Measurements from ENCODE around the gene PDCD2L. TPM values are rescaled to one million over a fixed set of nuclear protein-coding genes. Genes with fewer than 3 reads are reported as not detected.
"Not testable (repeated sequence)": the region's sequence is repeated elsewhere in the genome, so short reads cannot be mapped to it uniquely, and the experiment has no call there.

PDCD2L gene
- total RNA-seq, 1 donor from 2014 or later, result 10.3 TPM

GRCh38 chr19:34459614-34460013, 55.4 kb downstream of the PDCD2L start:
- no peaks in the 10 kb centered on the region for H3K27me3 Mint-ChIP-seq (ENCODE audit: unreplicated experiment)
- no peak overlapping the region for H3K27ac Mint-ChIP-seq (ENCODE audit: unreplicated experiment)
- H3K9me3 Mint-ChIP-seq (ENCODE audit: unreplicated experiment), result no peaks in the 10 kb centered on the region
- no peaks in the 10 kb centered on the region for H3K4me1 Mint-ChIP-seq (ENCODE audit: unreplicated experiment)
- H3K4me3 Mint-ChIP-seq (ENCODE audit: unreplicated experiment), result no peak overlapping the region
- no peak for TF ChIP-seq CTCF (IDR thresholded peaks at IDR 0.05; ENCODE audit: unreplicated experiment)
- H3K36me3 Mint-ChIP-seq (ENCODE audit: low read depth, unreplicated experiment), result peaks cover 49% of the 10 kb centered on the region
- no peak for DNase-seq (ENCODE audit: low spot score)

DNA sequence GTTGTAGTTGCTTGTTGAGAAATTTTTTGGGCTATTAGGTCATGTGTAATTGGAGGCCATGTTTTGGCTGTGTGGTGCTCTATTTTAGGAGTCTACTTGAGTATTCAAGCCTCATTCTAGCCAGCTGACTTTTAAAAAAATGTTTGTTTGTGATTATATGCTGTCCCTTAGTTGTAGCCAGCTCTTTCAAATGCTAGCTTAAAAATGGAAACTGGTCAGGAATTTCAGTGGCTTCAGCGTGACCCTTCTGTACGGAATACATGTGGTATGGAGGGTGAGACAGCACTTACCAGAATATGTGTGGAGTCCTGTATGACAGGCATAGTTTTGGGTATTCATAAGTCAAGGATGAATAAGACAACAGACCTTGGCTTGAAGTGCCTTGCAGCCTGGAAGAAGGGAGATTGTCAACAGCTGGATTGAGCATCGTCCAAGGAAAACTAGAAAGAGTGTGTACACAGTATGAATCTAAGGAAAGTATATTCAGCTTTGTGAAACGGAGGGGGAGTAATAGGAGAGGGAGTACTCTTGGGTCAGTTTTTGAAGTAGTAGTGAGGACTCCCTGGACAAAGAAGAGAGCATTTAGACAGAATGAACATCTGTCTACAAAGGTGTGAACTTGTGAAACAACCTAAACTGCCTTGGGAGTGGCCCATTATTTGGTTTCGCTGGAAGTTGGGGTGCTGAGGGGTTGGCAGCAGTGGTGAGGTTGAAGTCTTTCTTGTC, 57.3 kb downstream of the PDCD2L start:
- Mint-ChIP-seq H3K27ac (ENCODE audit: unreplicated experiment) (no peak overlapping the region), H3K27me3 (ENCODE audit: unreplicated experiment) (peaks cover 5% of the 10 kb centered on the region), H3K9me3 (ENCODE audit: unreplicated experiment) (no peaks in the 10 kb centered on the region), H3K4me3 (ENCODE audit: unreplicated experiment) (no peak overlapping the region), H3K4me1 (ENCODE audit: unreplicated experiment) (no peaks in the 10 kb centered on the region), H3K36me3 (ENCODE audit: low read depth, unreplicated experiment) (peaks cover 49% of the 10 kb centered on the region)
- no peak for TF ChIP-seq CTCF (IDR thresholded peaks at IDR 0.05; ENCODE audit: unreplicated experiment)
- DNase-seq (ENCODE audit: low spot score), result no peak

GRCh38 chr19:34464785-34465184, 60.6 kb downstream of the PDCD2L start:
- H3K36me3 Mint-ChIP-seq (ENCODE audit: low read depth, unreplicated experiment), result peaks cover 53% of the 10 kb centered on the region
- H3K4me3 Mint-ChIP-seq (ENCODE audit: unreplicated experiment); H3K27ac Mint-ChIP-seq (ENCODE audit: unreplicated experiment); DNase-seq (ENCODE audit: low spot score); H3K4me1 Mint-ChIP-seq (ENCODE audit: unreplicated experiment); H3K27me3 Mint-ChIP-seq (ENCODE audit: unreplicated experiment); H3K9me3 Mint-ChIP-seq (ENCODE audit: unreplicated experiment): not testable (repeated sequence)

DNA sequence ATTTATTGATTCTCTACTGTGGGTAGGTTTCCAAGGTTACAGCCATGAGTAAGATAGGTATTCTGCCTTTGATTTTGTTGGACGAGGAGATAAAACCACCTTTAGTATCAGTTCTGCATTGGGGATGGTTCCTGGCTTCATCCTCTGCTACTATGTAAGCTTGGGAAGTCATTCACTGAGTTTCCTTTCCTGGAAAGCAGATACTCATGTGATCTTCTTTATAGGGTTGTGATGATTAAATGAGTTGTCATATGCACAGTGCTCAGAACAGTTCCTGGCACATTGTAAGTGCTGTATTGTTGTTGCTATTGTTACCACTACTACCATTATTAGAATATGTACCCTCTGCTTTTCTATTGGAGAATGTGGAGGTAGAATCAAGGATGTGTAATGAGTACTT, 64.2 kb downstream of the PDCD2L start:
- H3K27me3 Mint-ChIP-seq (ENCODE audit: unreplicated experiment), result peaks cover 5% of the 10 kb centered on the region
- H3K4me1 Mint-ChIP-seq (ENCODE audit: unreplicated experiment), result no peaks in the 10 kb centered on the region
- H3K9me3 Mint-ChIP-seq (ENCODE audit: unreplicated experiment), result no peaks in the 10 kb centered on the region
- no peak for TF ChIP-seq CTCF (IDR thresholded peaks at IDR 0.05; ENCODE audit: unreplicated experiment)
- H3K36me3 Mint-ChIP-seq (ENCODE audit: low read depth, unreplicated experiment), result peaks cover 36% of the 10 kb centered on the region
- no peak overlapping the region for H3K27ac Mint-ChIP-seq (ENCODE audit: unreplicated experiment)
- H3K4me3 Mint-ChIP-seq (ENCODE audit: unreplicated experiment), result no peak overlapping the region
- DNase-seq (ENCODE audit: low spot score), result no peak

DNA sequence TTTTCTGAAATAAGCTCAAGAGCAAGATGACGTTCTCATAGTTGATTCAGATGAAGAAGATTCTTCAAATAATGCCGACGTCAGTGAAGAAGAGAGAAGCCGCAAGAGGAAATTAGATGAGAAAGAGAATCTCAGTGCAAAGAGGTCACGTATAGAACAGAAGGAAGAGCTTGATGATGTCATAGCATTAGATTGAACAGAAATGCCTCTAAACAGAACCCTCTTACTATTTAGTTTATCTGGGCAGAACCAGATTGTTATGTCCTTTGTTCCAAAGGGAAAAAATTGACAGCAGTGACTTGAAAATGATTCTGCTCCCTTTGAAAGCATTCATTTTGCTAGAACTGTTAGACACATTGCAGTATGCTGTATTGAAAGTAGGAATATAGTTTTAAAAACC, 64.8 kb downstream of the PDCD2L start:
- not testable (repeated sequence) for H3K4me1 Mint-ChIP-seq (ENCODE audit: unreplicated experiment); H3K4me3 Mint-ChIP-seq (ENCODE audit: unreplicated experiment); H3K27ac Mint-ChIP-seq (ENCODE audit: unreplicated experiment); H3K27me3 Mint-ChIP-seq (ENCODE audit: unreplicated experiment); DNase-seq (ENCODE audit: low spot score); H3K9me3 Mint-ChIP-seq (ENCODE audit: unreplicated experiment)
- H3K36me3 Mint-ChIP-seq (ENCODE audit: low read depth, unreplicated experiment), result peaks cover 31% of the 10 kb centered on the region

- Mint-ChIP-seq H3K4me3 (ENCODE audit: unreplicated experiment) (peak overlapping the region; percentile 27), H3K36me3 (ENCODE audit: low read depth, unreplicated experiment) (peaks cover 21% of the 10 kb centered on the region), H3K9me3 (ENCODE audit: unreplicated experiment) (no peaks in the 10 kb centered on the region), H3K4me1 (ENCODE audit: unreplicated experiment) (no peaks in the 10 kb centered on the region), H3K27me3 (ENCODE audit: unreplicated experiment) (no peaks in the 10 kb centered on the region), H3K27ac (ENCODE audit: unreplicated experiment) (no peak overlapping the region)
- no peak for DNase-seq (ENCODE audit: low spot score)
- no peak for TF ChIP-seq CTCF (IDR thresholded peaks at IDR 0.05; ENCODE audit: unreplicated experiment)
Measured at GRCh38 chr19:34471906-34472700, 67.9 kb downstream of the PDCD2L start.
